Skeletal muscle satellite cell (primary cell): Measurements from ENCODE around the gene SSBP3.
A peak's percentile ranks its signal among the peaks of the same experiment; 100 is the strongest.
"Not testable (repeated sequence)": the region's sequence is repeated elsewhere in the genome, so short reads cannot be mapped to it uniquely, and the experiment has no call there.

Experiments
- H3K27me3 ChIP-seq: 2 replicates; pipeline ENCODE4 v1.7.0; 2013; ENCODE audit warnings: low read length; ENCODE audit not compliant: control insufficient read depth, insufficient read depth
- H3K36me3 ChIP-seq: 2 replicates; pipeline ENCODE4 v1.7.0; 2013; ENCODE audit warnings: mild to moderate bottlenecking, control low read depth, low read length; ENCODE audit not compliant: insufficient read depth
- H3K4me1 ChIP-seq: 2 replicates; pipeline ENCODE4 v1.7.0; 2013; ENCODE audit warnings: low read length; ENCODE audit not compliant: control insufficient read depth, insufficient read depth
- H3K4me2 ChIP-seq: 2 replicates; pipeline ENCODE4 v1.7.0; 2013; ENCODE audit warnings: mild to moderate bottlenecking, low read length
- H3K4me3 ChIP-seq: 2 replicates; pipeline ENCODE4 v1.7.0; 2013; ENCODE audit warnings: low read length
- H3K9ac ChIP-seq: 2 replicates; pipeline ENCODE4 v1.7.0; 2013; ENCODE audit warnings: mild to moderate bottlenecking, low read depth, low read length, moderate library complexity
- H3K9me3 ChIP-seq: replicated peaks from 2 replicates; pipeline ENCODE4 v1.7.0; 2013; ENCODE audit warnings: mild to moderate bottlenecking, control low read depth, low read length

The SSBP3 gene

DNA sequence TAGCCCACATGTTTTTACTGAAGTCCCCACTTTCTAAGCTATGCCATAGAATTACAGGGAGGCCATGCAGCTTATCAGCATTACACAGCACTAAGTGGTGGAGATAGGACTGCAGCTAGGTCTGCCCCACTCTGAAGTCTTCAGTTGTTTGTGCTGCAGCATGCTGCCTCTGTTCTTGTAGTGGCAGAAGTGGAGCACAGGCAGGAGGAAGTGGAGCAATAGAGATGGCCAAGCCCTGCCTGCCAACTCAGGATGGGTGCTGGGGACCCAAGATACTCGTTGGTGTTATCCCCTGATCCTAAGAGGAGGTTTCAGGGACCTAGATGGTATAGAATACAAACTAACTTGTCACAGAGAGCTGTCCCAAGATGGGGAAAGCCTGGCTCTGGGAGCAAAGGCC, 193.3 kb downstream of the SSBP3 start:
- H3K9me3 ChIP-seq: no peaks in the 10 kb centered on the region
- no peak overlapping the region for H3K9ac ChIP-seq
- H3K36me3 ChIP-seq: peaks cover 88% of the 10 kb centered on the region
- no peak overlapping the region for H3K4me2 ChIP-seq
- no peak overlapping the region for H3K4me3 ChIP-seq
- H3K27me3 ChIP-seq: no peaks in the 10 kb centered on the region
- no peaks in the 10 kb centered on the region for H3K4me1 ChIP-seq

- H3K9ac ChIP-seq, H3K4me3 ChIP-seq, H3K4me1 ChIP-seq, H3K27me3 ChIP-seq, H3K4me2 ChIP-seq, H3K9me3 ChIP-seq: not testable (repeated sequence)
- H3K36me3 ChIP-seq: peaks cover 69% of the 10 kb centered on the region
Observed at GRCh38 chr1:54207896-54208295, 198.3 kb downstream of the SSBP3 start.

GRCh38 chr1:54207287-54207686, 198.9 kb downstream of the SSBP3 start:
- no peaks in the 10 kb centered on the region for H3K27me3 ChIP-seq
- H3K4me2 ChIP-seq: no peak overlapping the region
- H3K36me3 ChIP-seq: peaks cover 63% of the 10 kb centered on the region
- H3K4me3 ChIP-seq: no peak overlapping the region
- H3K9me3 ChIP-seq: no peaks in the 10 kb centered on the region
- H3K9ac ChIP-seq: no peak overlapping the region
- H3K4me1 ChIP-seq: no peaks in the 10 kb centered on the region

- H3K4me2 ChIP-seq: no peak overlapping the region
- H3K27me3 ChIP-seq: no peaks in the 10 kb centered on the region
- peaks cover 36% of the 10 kb centered on the region for H3K36me3 ChIP-seq
- H3K4me1 ChIP-seq: peaks cover 17% of the 10 kb centered on the region
- H3K9ac ChIP-seq: no peak overlapping the region
- H3K9me3 ChIP-seq: no peaks in the 10 kb centered on the region
- no peak overlapping the region for H3K4me3 ChIP-seq
Observed at GRCh38 chr1:54204199-54204598, 202.0 kb downstream of the SSBP3 start.

DNA sequence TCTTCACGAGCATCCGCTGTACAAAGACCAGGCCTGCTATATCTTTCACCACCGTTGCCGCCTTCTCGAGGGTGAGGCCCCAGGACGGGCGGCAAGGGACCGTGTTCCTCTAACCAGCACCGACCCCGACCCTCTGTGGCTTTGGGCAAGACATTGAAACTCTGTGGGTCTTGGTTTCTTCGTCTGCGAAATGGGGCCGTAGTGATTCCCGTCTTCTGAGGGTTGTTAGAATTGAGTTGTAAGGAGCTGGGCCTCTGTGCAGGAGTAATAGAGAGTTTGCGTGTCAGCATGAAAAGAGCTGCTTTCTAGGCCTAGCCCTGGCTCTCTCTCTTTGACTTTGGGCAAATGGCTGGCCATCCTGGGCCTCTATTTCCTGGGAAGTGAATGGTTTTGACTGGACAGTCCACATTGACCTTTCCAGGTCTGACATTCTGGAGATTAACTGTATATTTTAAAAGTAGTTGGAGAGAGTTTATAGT, 205.6 kb downstream of the SSBP3 start:
- peak overlapping the region; percentile 89 for H3K4me2 ChIP-seq
- peaks cover 21% of the 10 kb centered on the region for H3K4me1 ChIP-seq
- H3K4me3 ChIP-seq: peak overlapping the region; percentile 82
- H3K27me3 ChIP-seq: no peaks in the 10 kb centered on the region
- H3K9ac ChIP-seq: peak overlapping the region; percentile 88
- peaks cover 15% of the 10 kb centered on the region for H3K36me3 ChIP-seq
- no peaks in the 10 kb centered on the region for H3K9me3 ChIP-seq

DNA sequence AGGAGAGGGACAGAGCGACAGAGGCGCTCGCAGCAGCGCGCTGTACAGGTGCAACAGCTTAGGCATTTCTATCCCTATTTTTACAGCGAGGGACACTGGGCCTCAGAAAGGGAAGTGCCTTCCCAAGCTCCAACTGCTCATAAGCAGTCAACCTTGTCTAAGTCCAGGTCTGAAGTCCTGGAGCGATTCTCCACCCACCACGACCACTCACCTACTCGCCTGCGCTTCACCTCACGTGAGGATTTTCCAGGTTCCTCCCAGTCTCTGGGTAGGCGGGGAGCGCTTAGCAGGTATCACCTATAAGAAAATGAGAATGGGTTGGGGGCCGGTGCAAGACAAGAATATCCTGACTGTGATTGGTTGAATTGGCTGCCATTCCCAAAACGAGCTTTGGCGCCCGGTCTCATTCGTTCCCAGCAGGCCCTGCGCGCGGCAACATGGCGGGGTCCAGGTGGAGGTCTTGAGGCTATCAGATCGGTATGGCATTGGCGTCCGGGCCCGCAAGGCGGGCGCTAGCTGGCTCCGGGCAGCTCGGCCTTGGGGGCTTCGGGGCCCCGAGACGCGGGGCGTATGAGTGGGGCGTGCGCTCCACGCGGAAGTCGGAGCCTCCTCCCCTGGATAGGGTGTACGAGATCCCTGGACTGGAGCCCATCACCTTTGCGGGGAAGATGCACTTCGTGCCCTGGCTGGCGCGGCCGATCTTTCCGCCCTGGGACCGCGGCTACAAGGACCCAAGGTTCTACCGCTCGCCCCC, 206.3 kb downstream of the SSBP3 start, which contains the start of the genes CYB5RL and MRPL37:
TSS of gene CYB5RL (minus strand) at position 266 of the 754 bp plus-strand sequence. CDS start 4,414 bp downstream, outside the sequence.
TSS of gene MRPL37 (plus strand) at position 403 of the 754 bp plus-strand sequence. CDS start at position 480, 77 bp downstream.
- Histone ChIP-seq H3K36me3 (peaks cover 9% of the 10 kb centered on the region), H3K27me3 (no peaks in the 10 kb centered on the region), H3K9me3 (no peaks in the 10 kb centered on the region), H3K9ac (peak within 1 kb of the TSS; percentile 88), H3K4me3 (peak within 1 kb of the TSS; percentile 82), H3K4me1 (peaks cover 21% of the 10 kb centered on the region), H3K4me2 (peak within 1 kb of the TSS; percentile 89)

GRCh38 chr1:54199151-54199764, 206.9 kb downstream of the SSBP3 start:
- Histone ChIP-seq H3K4me3 (peak overlapping the region; percentile 82), H3K9me3 (no peaks in the 10 kb centered on the region), H3K4me2 (peak overlapping the region; percentile 89), H3K4me1 (peaks cover 21% of the 10 kb centered on the region), H3K27me3 (no peaks in the 10 kb centered on the region), H3K9ac (peak overlapping the region; percentile 88), H3K36me3 (peaks cover 2% of the 10 kb centered on the region)

DNA sequence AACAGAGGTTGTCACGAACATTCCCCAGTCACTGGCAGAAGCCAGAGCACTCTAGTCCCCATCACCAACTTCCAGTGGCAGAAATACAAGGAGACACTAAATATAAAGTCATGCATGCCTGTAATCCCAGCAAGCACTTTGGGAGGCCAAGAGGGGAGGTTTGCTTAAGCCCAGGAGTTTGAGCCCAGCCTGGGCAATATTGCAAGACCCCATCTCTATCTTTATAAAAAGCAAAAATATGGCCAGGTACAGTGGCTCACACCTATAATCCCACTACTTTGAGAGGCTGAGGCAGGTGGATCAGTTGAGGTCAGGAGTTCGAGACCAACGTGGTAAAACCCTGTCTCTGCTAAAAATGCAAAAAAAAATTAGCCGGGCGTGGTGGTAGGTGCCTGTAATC, 212.7 kb downstream of the SSBP3 start:
- H3K4me3 ChIP-seq: no peak overlapping the region
- H3K9me3 ChIP-seq: no peaks in the 10 kb centered on the region
- no peak overlapping the region for H3K4me2 ChIP-seq
- no peaks in the 10 kb centered on the region for H3K4me1 ChIP-seq
- no peak overlapping the region for H3K9ac ChIP-seq
- no peaks in the 10 kb centered on the region for H3K36me3 ChIP-seq
- no peaks in the 10 kb centered on the region for H3K27me3 ChIP-seq

DNA sequence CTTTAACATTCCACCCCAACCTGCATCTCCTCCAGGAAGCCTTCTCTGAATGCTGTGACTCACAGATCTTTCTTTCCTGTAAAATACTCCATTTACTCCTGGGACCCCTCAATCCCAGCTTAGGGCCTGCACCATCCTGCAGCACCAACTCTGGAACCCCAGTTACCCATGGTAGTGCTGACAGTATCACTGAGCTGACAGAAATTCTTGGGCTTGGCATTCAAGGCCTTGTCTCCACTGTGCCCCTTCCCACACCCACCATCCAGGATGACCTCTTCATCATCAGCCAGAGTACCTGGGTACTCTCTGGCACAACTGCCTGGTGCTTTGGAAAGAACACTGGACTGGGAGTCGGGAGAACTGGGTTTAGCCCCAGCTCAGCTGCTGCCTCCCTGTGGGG, 214.7 kb downstream of the SSBP3 start:
- no peak overlapping the region for H3K4me2 ChIP-seq
- H3K36me3 ChIP-seq: no peaks in the 10 kb centered on the region
- H3K27me3 ChIP-seq: no peaks in the 10 kb centered on the region
- no peaks in the 10 kb centered on the region for H3K4me1 ChIP-seq
- H3K9me3 ChIP-seq: no peaks in the 10 kb centered on the region
- H3K4me3 ChIP-seq: no peak overlapping the region
- no peak overlapping the region for H3K9ac ChIP-seq

GRCh38 chr1:54190526-54190925, 215.7 kb downstream of the SSBP3 start:
- Histone ChIP-seq H3K9ac (no peak overlapping the region), H3K27me3 (no peaks in the 10 kb centered on the region), H3K4me2 (no peak overlapping the region), H3K9me3 (no peaks in the 10 kb centered on the region), H3K4me3 (no peak overlapping the region), H3K36me3 (no peaks in the 10 kb centered on the region), H3K4me1 (no peaks in the 10 kb centered on the region)

GRCh38 chr1:54188291-54188690, 217.9 kb downstream of the SSBP3 start:
- Histone ChIP-seq H3K36me3 (no peaks in the 10 kb centered on the region), H3K4me3 (no peak overlapping the region), H3K4me1 (no peaks in the 10 kb centered on the region), H3K27me3 (no peaks in the 10 kb centered on the region), H3K9me3 (no peaks in the 10 kb centered on the region), H3K4me2 (no peak overlapping the region), H3K9ac (no peak overlapping the region)
